GM12891 (cell line): ENCODE data around the gene HCFC2.

Source experiments
- DNase-seq: peaks from one replicate; pipeline ENCODE4 v3.0.0; 2011; ENCODE audit warnings: low spot score; ENCODE audit not compliant: insufficient read length
- FAIRE-seq: peaks from 2 replicates; lab custom pipeline; 2011; peaks lifted over from hg19 to GRCh38; lab: Jason Lieb, UNC
- PAX5 ChIP-seq: IDR thresholded peaks from 2 replicates; pipeline ENCODE4 v1.6.1; 2011; ENCODE audit warnings: low read length, moderate library complexity, mild to moderate bottlenecking; ENCODE audit not compliant: insufficient read depth, severe bottlenecking
- POLR2A ChIP-seq: IDR thresholded peaks from 2 replicates; pipeline ENCODE4 v1.6.1; 2011; ENCODE audit warnings: low read depth, low read length, control low read depth
- POLR2AphosphoS5 ChIP-seq: IDR thresholded peaks from 2 replicates; pipeline ENCODE4 v1.6.1; 2011; ENCODE audit warnings: low read depth, low read length, control low read depth
- POU2F2 ChIP-seq: IDR thresholded peaks from 2 replicates; pipeline ENCODE4 v1.6.1; 2011; ENCODE audit warnings: low read depth, mild to moderate bottlenecking, control low read depth, low read length, moderate library complexity
- SPI1 ChIP-seq: IDR thresholded peaks from 2 replicates; pipeline ENCODE4 v1.6.1; 2011; ENCODE audit warnings: low read depth, low read length, control low read depth
- TAF1 ChIP-seq: IDR thresholded peaks from 2 replicates; pipeline ENCODE4 v1.6.1; 2011; ENCODE audit warnings: low read depth, low read length, control low read depth

The HCFC2 gene

DNA sequence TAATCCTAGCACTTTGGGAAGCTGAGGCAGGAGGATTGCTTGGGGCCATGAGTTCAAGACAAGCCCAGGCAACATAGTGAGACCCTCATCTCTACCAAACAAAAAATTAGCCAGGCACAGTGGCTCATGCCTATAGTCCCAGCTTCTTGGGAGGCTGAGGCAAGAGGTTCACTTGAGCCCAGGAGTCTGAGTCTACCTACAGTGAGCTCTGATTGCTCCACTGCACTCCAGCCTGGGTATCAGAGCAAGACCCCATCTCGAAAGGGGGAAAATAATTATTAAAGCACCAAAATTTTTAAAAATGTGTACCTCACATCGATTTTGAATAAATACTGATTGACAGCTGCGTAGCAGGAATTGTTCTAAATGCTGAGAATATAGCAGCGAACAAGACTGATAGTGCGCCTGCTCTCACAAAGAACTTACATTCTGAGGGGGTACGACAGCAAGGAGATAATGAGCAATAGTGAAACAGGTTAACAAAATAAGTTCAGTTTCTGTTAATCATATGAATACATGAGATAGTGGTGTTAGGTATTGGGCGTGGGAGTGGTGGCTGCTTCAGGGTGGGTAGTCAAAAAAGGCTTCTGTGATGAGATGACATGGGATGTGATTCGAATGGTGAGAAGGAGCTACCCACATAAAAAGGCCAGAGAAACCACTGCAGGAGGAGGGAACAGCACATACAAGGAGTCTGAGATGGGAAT, 19.6 kb downstream of the HCFC2 start:
- FAIRE-seq (peak; percentile 84), DNase-seq (peak; percentile 7)
- TF ChIP-seq POU2F2 (no peak), TAF1 (no peak), SPI1 (no peak), POLR2A (no peak), PAX5 (no peak), POLR2AphosphoS5 (no peak)

- FAIRE-seq (no peak), DNase-seq (no peak)
- TF ChIP-seq POU2F2 (no peak), POLR2A (no peak), SPI1 (no peak), TAF1 (no peak), PAX5 (no peak), POLR2AphosphoS5 (no peak)
These were observed 26.4 kb downstream of the HCFC2 start for GRCh38 chr12:104090685-104091084.

DNA sequence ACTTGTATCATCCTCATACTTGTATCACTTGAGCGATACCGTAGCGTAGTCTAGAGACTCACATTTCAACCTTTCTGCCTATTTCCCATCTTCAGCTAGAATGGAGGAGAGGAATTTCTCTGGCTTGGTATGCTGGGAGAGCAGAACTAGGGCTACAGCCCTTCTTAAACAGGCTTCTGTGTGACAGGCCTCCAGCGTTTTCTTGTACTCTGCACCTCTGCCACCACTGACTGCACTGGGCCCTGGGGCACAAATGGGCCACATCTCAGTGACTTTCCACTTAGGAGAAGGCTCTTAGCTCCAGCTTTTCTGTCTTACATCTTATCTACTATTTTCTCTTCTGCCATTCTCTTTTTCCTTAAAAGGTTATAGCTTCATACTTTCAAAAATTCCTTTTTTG, 26.8 kb downstream of the HCFC2 start:
- TF ChIP-seq PAX5 (no peak), TAF1 (no peak), POU2F2 (no peak), SPI1 (no peak), POLR2AphosphoS5 (no peak), POLR2A (no peak)
- FAIRE-seq (no peak), DNase-seq (no peak)

GRCh38 chr12:104094284-104094683, 30.0 kb downstream of the HCFC2 start:
- no peak for DNase-seq
- no peak for TF ChIP-seq POLR2AphosphoS5
- TF ChIP-seq TAF1: no peak
- no peak for TF ChIP-seq SPI1
- no peak for TF ChIP-seq POU2F2
- no peak for TF ChIP-seq POLR2A
- TF ChIP-seq PAX5: no peak
- FAIRE-seq: no peak

- peak; percentile 20 for FAIRE-seq
These were observed 31.0 kb downstream of the HCFC2 start for GRCh38 chr12:104095289-104095688.

DNA sequence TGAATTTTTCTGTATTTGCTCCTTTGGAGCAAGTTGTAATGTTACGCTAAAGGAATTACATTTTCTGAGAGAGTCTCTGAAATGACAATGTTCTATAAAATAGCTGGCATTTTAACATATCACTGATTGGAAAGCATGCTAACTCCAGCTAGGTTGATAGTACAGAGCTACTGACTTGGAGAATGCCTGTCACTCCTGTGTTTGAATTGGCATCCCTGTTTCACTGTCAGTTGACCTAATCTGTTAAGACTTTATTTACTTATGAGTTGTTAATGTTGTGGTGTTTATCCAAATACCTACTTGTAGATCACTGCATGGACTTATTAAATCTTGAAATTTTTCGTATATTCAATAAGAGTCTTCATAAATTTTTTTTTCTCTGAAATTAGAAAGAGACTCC, 33.6 kb downstream of the HCFC2 start:
- no peak for TF ChIP-seq TAF1
- TF ChIP-seq PAX5: no peak
- no peak for TF ChIP-seq POU2F2
- TF ChIP-seq POLR2AphosphoS5: no peak
- TF ChIP-seq POLR2A: no peak
- no peak for TF ChIP-seq SPI1
- no peak for FAIRE-seq

More at GRCh38 chr12:104095289-104095688, 31.0 kb downstream of the HCFC2 start:
- TF ChIP-seq POLR2A (no peak), PAX5 (no peak), SPI1 (no peak), POU2F2 (no peak), POLR2AphosphoS5 (no peak), TAF1 (no peak)
- no peak for DNase-seq

GRCh38 chr12:104105461-104105860, 41.1 kb downstream of the HCFC2 start:
- DNase-seq (no peak), FAIRE-seq (no peak)
- TF ChIP-seq POLR2A: no peak
- TF ChIP-seq SPI1: no peak
- TF ChIP-seq POLR2AphosphoS5: no peak
- TF ChIP-seq TAF1: no peak
- no peak for TF ChIP-seq POU2F2
- TF ChIP-seq PAX5: no peak

More for the DNA sequence above, 33.6 kb downstream of the HCFC2 start:
- no peak for DNase-seq

DNA sequence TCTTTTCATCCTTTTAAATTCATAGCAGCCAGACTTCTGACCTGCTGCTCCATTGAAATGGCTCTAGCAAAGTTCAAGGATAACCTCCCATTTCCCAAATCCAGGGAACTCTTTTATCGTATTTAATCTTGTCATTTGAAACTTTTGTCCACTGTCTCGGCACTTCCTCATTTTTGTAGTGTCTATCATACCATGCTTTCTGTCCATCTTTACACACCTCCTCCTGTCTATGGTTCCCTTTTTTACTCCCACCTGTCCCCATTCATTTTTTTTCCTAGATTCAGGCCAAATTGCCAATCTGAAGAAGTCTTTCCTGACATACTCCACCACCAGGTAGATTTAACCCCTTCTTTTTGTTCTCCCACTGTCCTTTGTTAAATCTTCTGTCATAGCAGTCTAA, 42.6 kb downstream of the HCFC2 start:
- DNase-seq: no peak
- FAIRE-seq: no peak
- TF ChIP-seq POU2F2 (no peak), POLR2A (no peak), SPI1 (peak; percentile 90)

GRCh38 chr12:104108755-104109445, 44.6 kb downstream of the HCFC2 start:
- FAIRE-seq (peak; percentile 96), DNase-seq (peak; percentile 12)
- TF ChIP-seq SPI1: peak; percentile 39
- TF ChIP-seq TAF1: no peak
- no peak for TF ChIP-seq POU2F2
